GM12878 (cell line): Measurements from ENCODE around the gene PIGV. TPM values are rescaled to one million over a fixed set of nuclear protein-coding genes. Genes with fewer than 3 reads are reported as not detected.

ENCODE experiments used
- BCLAF1 ChIP-seq: fragments of 450-650 bp; IDR thresholded peaks from 2 replicates; pipeline ENCODE4 v1.6.1; 2017; ENCODE audit warnings: antibody characterized with exemption, mild to moderate bottlenecking, moderate library complexity
- CREM ChIP-seq: IDR thresholded peaks from 2 replicates; pipeline ENCODE4 v1.6.1; 2014; ENCODE audit warnings: antibody characterized with exemption, low read depth
- EP300 ChIP-seq, 2 experiments: fragments of 150-350 bp in 1 of 2; IDR thresholded peaks; 2 replicates each; pipeline ENCODE4 v1.6.1; 2011 to 2012; ENCODE audit warnings: low read depth in 2 of 2, low read length in 2 of 2, borderline replicate concordance in 1 of 2, improper control_type of control experiment in 1 of 2, inconsistent platforms in 1 of 2; ENCODE audit not compliant: control insufficient read depth in 1 of 2
- EZH2 ChIP-seq: IDR thresholded peaks from 2 replicates; pipeline ENCODE4 v1.6.1; 2012; ENCODE audit warnings: low read depth, mild to moderate bottlenecking, control low read depth, inconsistent platforms, low read length, borderline replicate concordance; ENCODE audit not compliant: control insufficient read depth
- FOS ChIP-seq: IDR thresholded peaks from 3 replicates; pipeline ENCODE4 v1.6.1; 2011; ENCODE audit warnings: borderline replicate concordance; ENCODE audit not compliant: insufficient read length; ENCODE audit errors: extremely low read depth
- GABPA ChIP-seq: IDR thresholded peaks from 2 replicates; pipeline ENCODE4 v1.6.1; 2014; ENCODE audit warnings: antibody characterized with exemption, low read depth, mild to moderate bottlenecking, inconsistent platforms
- HSF1 ChIP-seq: fragments of 150-350 bp; IDR thresholded peaks from 2 replicates; pipeline ENCODE4 v1.6.1; 2014; ENCODE audit warnings: mild to moderate bottlenecking, low read depth, low read length
- IKZF1 ChIP-seq: fragments of 450-650 bp; conservative IDR thresholded peaks from 2 replicates; pipeline ENCODE4 v1.6.1; 2017; ENCODE audit warnings: antibody characterized with exemption, mild to moderate bottlenecking
- IKZF2 ChIP-seq, 2 experiments: fragments of 450-650 bp; IDR thresholded peaks; 2 replicates each; pipeline ENCODE4 v1.6.1; 2017; ENCODE audit warnings: mild to moderate bottlenecking in 2 of 2, moderate library complexity in 2 of 2
- IRF3 ChIP-seq: fragments of 450-650 bp; IDR thresholded peaks from 2 replicates; pipeline ENCODE4 v1.6.1; 2014; ENCODE audit warnings: mild to moderate bottlenecking
- MAX ChIP-seq: IDR thresholded peaks from 2 replicates; pipeline ENCODE4 v1.6.1; 2012; ENCODE audit warnings: low read depth, low read length, improper control_type of control experiment
- MYB ChIP-seq: fragments of 150-350 bp; IDR thresholded peaks from 2 replicates; pipeline ENCODE4 v1.6.1; 2014; ENCODE audit warnings: mild to moderate bottlenecking, low read depth, low read length, borderline replicate concordance
- NR2C1 ChIP-seq: fragments of 450-650 bp; IDR thresholded peaks from 2 replicates; pipeline ENCODE4 v1.6.1; 2017; ENCODE audit warnings: antibody characterized with exemption, mild to moderate bottlenecking, moderate library complexity
- NR2C2 ChIP-seq: IDR thresholded peaks from 2 replicates; pipeline ENCODE4 v1.6.1; 2011; ENCODE audit warnings: borderline replicate concordance, low read depth; ENCODE audit not compliant: control insufficient read depth, insufficient read length
- NRF1 ChIP-seq: conservative IDR thresholded peaks from 2 replicates; pipeline ENCODE4 v1.6.1; 2011; ENCODE audit warnings: mild to moderate bottlenecking, low read depth, low read length, improper control_type of control experiment
- POU2F2 ChIP-seq: IDR thresholded peaks from 3 replicates; pipeline ENCODE4 v1.6.1; 2011; ENCODE audit warnings: low read depth, mild to moderate bottlenecking, low read length, borderline replicate concordance
- RAD21 ChIP-seq: IDR thresholded peaks from 2 replicates; pipeline ENCODE4 v1.6.1; 2011; ENCODE audit warnings: mild to moderate bottlenecking, low read depth, low read length, moderate library complexity; ENCODE audit not compliant: insufficient read depth
- RFX5 ChIP-seq: IDR thresholded peaks from 2 replicates; pipeline ENCODE4 v1.6.1; 2011; ENCODE audit warnings: low read depth, low read length, improper control_type of control experiment
- SP1 ChIP-seq: IDR thresholded peaks from one replicate; pipeline ENCODE4 v1.6.1; 2011; ENCODE audit warnings: low read depth, low read length
- SUPT20H ChIP-seq: IDR thresholded peaks from 2 replicates; pipeline ENCODE4 v1.6.1; 2011; ENCODE audit warnings: low read depth, mild to moderate bottlenecking, low read length, moderate library complexity, borderline replicate concordance; ENCODE audit not compliant: control insufficient read depth
- TAF1 ChIP-seq: IDR thresholded peaks from 2 replicates; pipeline ENCODE4 v1.6.1; 2011; ENCODE audit warnings: mild to moderate bottlenecking, low read depth, low read length, borderline replicate concordance
- TARDBP ChIP-seq: IDR thresholded peaks from 2 replicates; pipeline ENCODE4 v1.6.1; 2016; ENCODE audit warnings: borderline replicate concordance
- USF1 ChIP-seq: IDR thresholded peaks from 2 replicates; pipeline ENCODE4 v1.6.1; 2011; ENCODE audit warnings: borderline replicate concordance, low read depth, mild to moderate bottlenecking, moderate library complexity, mixed read lengths, low read length; ENCODE audit not compliant: insufficient read depth; ENCODE audit errors: extremely low read length
- YBX1 ChIP-seq: fragments of 450-650 bp; IDR thresholded peaks from 2 replicates; pipeline ENCODE4 v1.6.1; 2016; ENCODE audit warnings: antibody characterized with exemption
- ZNF207 ChIP-seq: fragments of 450-650 bp; IDR thresholded peaks from 2 replicates; pipeline ENCODE4 v1.6.1; 2014; ENCODE audit warnings: antibody characterized with exemption, mild to moderate bottlenecking, borderline replicate concordance
- ZSCAN29 ChIP-seq: fragments of 450-650 bp; IDR thresholded peaks from 2 replicates; pipeline ENCODE4 v1.6.1; 2017; ENCODE audit warnings: mild to moderate bottlenecking, moderate library complexity
- polyA plus RNA-seq, 11 experiments: library from polyadenylated mRNA; depleted of rRNA in 4 of 11; unstranded in 6 of 11; stranded (reverse) in 5 of 11; fragments of >200 nt; fragmentation: Nextera tagmentation in 4 of 11; fragmentation: Illumina TruSeq in 1 of 11; extraction: Ambion mirVana in 4 of 11; extraction: Trizol in 1 of 11; gene quantifications; 1 replicate in 1 of 11; 2 replicates in 10 of 11; pipeline versions ENCODE4 v1.2.1 to v1.2.3, GENCODE V29; 2011 to 2016; ENCODE audit warnings: inconsistent platforms in 2 of 11, missing spikeins in 2 of 11, low read depth in 1 of 11
- total RNA-seq, 4 experiments: library from RNA; depleted of rRNA in 3 of 4; stranded (reverse); fragments of >200 nt in 3 of 4; fragmentation: Illumina TruSeq in 1 of 4; extraction: Trizol in 1 of 4; gene quantifications; 2 replicates each; pipeline versions ENCODE4 v1.2.1 to v1.2.3, GENCODE V29; 2013 to 2021

The PIGV gene
- total and polyA plus RNA-seq, 10 of the 15 experiments (the other 5 are each of a cell fraction or from before 2014, with no cell fraction given): 8.8 to 18.1 (median 11.9) TPM

- peak in 1 of 2 experiments; percentile 2; a peak in 1 of 4 replicates for TF ChIP-seq EP300 (IDR thresholded peaks at IDR 0.05; ENCODE audit: borderline replicate concordance in 1 of 2, control insufficient read depth in 1 of 2, low read depth in 2 of 2, low read length in 2 of 2)
- no peak for TF ChIP-seq NRF1
- TF ChIP-seq FOS: no peak
- TF ChIP-seq TAF1: peak; percentile 35; the same call in 1 of the 2 replicates
- TF ChIP-seq YBX1: no peak
- TF ChIP-seq IKZF1: no peak
- TF ChIP-seq ZNF207: 0 out of 2 replicates have a peak, but pooled peaks have one; percentile 66
- no peak for TF ChIP-seq EZH2
- TF ChIP-seq RAD21: no peak; the same call in 1 of the 2 replicates
- no peak for TF ChIP-seq TARDBP
- TF ChIP-seq SP1: peak; percentile 41
- TF ChIP-seq MYB: no peak
- peak; percentile 76 to 81 for TF ChIP-seq IKZF2 (IDR thresholded peaks at IDR 0.05)
- TF ChIP-seq SUPT20H: no peak
- TF ChIP-seq CREM: peak; percentile 21; the same call in 1 of the 2 replicates
- no peak for TF ChIP-seq NR2C1
- no peak for TF ChIP-seq RFX5
- no peak for TF ChIP-seq IRF3
- no peak for TF ChIP-seq USF1
- 0 out of 2 replicates have a peak, but pooled peaks have one; percentile 5 for TF ChIP-seq GABPA
- no peak for TF ChIP-seq HSF1
- TF ChIP-seq MAX: no peak; the same call in 1 of the 2 replicates
- no peak for TF ChIP-seq ZSCAN29
- no peak for TF ChIP-seq POU2F2
- TF ChIP-seq NR2C2: no peak
- TF ChIP-seq BCLAF1: no peak
Observed at GRCh38 chr1:26787381-26787705, 407 bp upstream of the PIGV start (continued).
